Globus pallidus (tissue), 1 donor: Measurements from ENCODE around the gene KRT13.

ENCODE experiments used
- DNase-seq: peaks from one replicate; pipeline ENCODE4 v3.0.0-alpha.2; 2015; ENCODE audit warnings: low spot score

KRT13 gene

GRCh38 chr17:41519501-41520224 lies 14.3 kb upstream of the KRT13 start:
- DNase-seq: no peak

GRCh38 chr17:41518789-41519449 lies 13.5 kb upstream of the KRT13 start, which contains the start of gene KRT15:
Gene KRT15 (minus strand): TSS chr17:41518890. CDS start chr17:41518827, 63 bp downstream.
- DNase-seq: no peak

GRCh38 chr17:41518031-41518430 lies 12.6 kb upstream of the KRT13 start:
- no peak for DNase-seq

GRCh38 chr17:41516830-41517283 lies 11.4 kb upstream of the KRT13 start:
- no peak for DNase-seq

- no peak for DNase-seq
These were observed 10.9 kb upstream of the KRT13 start for GRCh38 chr17:41516147-41516829.

- no peak for DNase-seq
These were observed 7.7 kb upstream of the KRT13 start for GRCh38 chr17:41513168-41513547.

GRCh38 chr17:41512546-41513167 lies 7.2 kb upstream of the KRT13 start:
- DNase-seq: peak; percentile 2

- DNase-seq: no peak
These were observed 6.3 kb upstream of the KRT13 start for GRCh38 chr17:41511716-41512115.

- DNase-seq: no peak
These were observed 5.7 kb upstream of the KRT13 start for GRCh38 chr17:41511116-41511515.

- DNase-seq: no peak
These were observed 5.0 kb upstream of the KRT13 start for GRCh38 chr17:41510251-41511065.

- DNase-seq: no peak
These were observed 2.0 kb upstream of the KRT13 start for GRCh38 chr17:41507315-41507880.

- peak; percentile 6 for DNase-seq
These were observed 676 bp upstream of the KRT13 start for GRCh38 chr17:41505809-41506767.

- no peak for DNase-seq
These were observed 1.0 kb downstream of the KRT13 start for GRCh38 chr17:41504246-41504977.

GRCh38 chr17:41503202-41503601 lies 2.2 kb downstream of the KRT13 start:
- no peak for DNase-seq

GRCh38 chr17:41500131-41500911 lies 5.1 kb downstream of the KRT13 start:
- no peak for DNase-seq

- DNase-seq: no peak
These were observed 5.7 kb downstream of the KRT13 start for GRCh38 chr17:41499714-41500113.

- no peak for DNase-seq
These were observed 7.1 kb downstream of the KRT13 start for GRCh38 chr17:41498276-41498675.

- peak; percentile 31 for DNase-seq
These were observed 8.5 kb downstream of the KRT13 start for GRCh38 chr17:41496803-41497484.
